ENCODE data around the gene CITED4.

The CITED4 gene

DNA sequence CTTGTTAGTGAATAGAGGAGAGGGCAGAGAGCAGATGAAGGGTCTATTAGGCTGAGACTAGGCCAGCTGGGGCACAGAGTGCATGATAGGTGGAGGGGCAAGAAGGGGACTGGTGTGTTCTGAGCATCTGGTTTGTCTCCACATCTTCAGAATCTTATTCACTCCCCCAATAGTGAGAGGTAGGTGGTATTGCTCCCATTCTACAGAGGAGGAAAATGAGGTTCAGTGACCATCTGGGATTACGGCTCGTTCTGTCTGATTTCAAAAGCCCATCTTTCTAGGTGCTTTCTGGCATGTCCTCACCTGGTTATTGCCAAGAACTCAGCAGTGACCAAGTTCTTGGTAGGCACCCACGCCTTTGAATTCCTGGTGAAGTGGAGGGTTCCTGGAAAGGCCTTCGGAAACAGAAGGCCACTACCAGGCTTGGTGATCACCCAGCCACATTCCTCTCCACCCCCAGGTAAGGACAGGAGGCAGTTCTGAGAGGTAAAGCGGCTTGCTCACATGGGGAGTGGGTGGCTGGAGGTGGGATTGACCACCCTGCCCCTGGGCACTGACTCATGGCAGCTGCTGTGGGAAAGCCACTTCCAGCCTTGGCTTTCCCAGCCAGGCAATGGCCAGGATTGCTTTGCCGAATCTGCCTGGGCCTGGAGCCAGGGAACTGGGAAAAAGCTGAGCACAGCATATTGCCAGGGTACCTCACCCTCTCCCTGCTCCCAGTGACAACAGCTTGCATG is 18.8 kb upstream of the CITED4 start:
- ATAC-seq: no peak
- TF ChIP-seq ZFP30 (CRISPR knock-in tag; IDR thresholded peaks at IDR 0.05) (no peak), TOX (CRISPR knock-in tag; IDR thresholded peaks at IDR 0.05; ENCODE audit: borderline replicate concordance) (no peak), ESRRG (CRISPR knock-in tag; IDR thresholded peaks at IDR 0.05) (no peak), ZNF70 (CRISPR knock-in tag; IDR thresholded peaks at IDR 0.05) (no peak), TCF4 (CRISPR knock-in tag; IDR thresholded peaks at IDR 0.05; ENCODE audit: borderline replicate concordance) (no peak), ZNF565 (CRISPR knock-in tag; conservative IDR thresholded peaks at IDR 0.05; ENCODE audit: low read depth) (no peak), ISL1 (CRISPR knock-in tag; IDR thresholded peaks at IDR 0.05) (no peak), BACH2 (CRISPR knock-in tag; IDR thresholded peaks at IDR 0.05; ENCODE audit: borderline replicate concordance) (no peak), ZC3H10 (CRISPR knock-in tag; IDR thresholded peaks at IDR 0.05) (no peak), OSR1 (CRISPR knock-in tag; IDR thresholded peaks at IDR 0.05) (no peak), ZNF8 (CRISPR knock-in tag; IDR thresholded peaks at IDR 0.05) (no peak), PPARA (CRISPR knock-in tag; IDR thresholded peaks at IDR 0.05; ENCODE audit: borderline replicate concordance) (no peak), GLIS3 (CRISPR knock-in tag; IDR thresholded peaks at IDR 0.05) (no peak), RARB (CRISPR knock-in tag; IDR thresholded peaks at IDR 0.05) (no peak)
- TF ChIP-seq, protein P1, sequence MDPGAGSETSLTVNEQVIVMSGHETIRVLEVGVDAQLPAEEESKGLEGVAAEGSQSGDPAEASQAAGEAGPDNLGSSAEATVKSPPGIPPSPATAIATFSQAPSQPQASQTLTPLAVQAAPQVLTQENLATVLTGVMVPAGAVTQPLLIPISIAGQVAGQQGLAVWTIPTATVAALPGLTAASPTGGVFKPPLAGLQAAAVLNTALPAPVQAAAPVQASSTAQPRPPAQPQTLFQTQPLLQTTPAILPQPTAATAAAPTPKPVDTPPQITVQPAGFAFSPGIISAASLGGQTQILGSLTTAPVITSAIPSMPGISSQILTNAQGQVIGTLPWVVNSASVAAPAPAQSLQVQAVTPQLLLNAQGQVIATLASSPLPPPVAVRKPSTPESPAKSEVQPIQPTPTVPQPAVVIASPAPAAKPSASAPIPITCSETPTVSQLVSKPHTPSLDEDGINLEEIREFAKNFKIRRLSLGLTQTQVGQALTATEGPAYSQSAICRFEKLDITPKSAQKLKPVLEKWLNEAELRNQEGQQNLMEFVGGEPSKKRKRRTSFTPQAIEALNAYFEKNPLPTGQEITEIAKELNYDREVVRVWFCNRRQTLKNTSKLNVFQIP (CRISPR knock-in tag; IDR thresholded peaks at IDR 0.05; ENCODE audit: borderline replicate concordance, low read depth): no peak
- TF ChIP-seq, protein P2, sequence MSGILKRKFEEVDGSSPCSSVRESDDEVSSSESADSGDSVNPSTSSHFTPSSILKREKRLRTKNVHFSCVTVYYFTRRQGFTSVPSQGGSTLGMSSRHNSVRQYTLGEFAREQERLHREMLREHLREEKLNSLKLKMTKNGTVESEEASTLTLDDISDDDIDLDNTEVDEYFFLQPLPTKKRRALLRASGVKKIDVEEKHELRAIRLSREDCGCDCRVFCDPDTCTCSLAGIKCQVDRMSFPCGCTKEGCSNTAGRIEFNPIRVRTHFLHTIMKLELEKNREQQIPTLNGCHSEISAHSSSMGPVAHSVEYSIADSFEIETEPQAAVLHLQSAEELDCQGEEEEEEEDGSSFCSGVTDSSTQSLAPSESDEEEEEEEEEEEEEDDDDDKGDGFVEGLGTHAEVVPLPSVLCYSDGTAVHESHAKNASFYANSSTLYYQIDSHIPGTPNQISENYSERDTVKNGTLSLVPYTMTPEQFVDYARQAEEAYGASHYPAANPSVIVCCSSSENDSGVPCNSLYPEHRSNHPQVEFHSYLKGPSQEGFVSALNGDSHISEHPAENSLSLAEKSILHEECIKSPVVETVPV (CRISPR knock-in tag; IDR thresholded peaks at IDR 0.05): no peak
- TF ChIP-seq, protein P3, sequence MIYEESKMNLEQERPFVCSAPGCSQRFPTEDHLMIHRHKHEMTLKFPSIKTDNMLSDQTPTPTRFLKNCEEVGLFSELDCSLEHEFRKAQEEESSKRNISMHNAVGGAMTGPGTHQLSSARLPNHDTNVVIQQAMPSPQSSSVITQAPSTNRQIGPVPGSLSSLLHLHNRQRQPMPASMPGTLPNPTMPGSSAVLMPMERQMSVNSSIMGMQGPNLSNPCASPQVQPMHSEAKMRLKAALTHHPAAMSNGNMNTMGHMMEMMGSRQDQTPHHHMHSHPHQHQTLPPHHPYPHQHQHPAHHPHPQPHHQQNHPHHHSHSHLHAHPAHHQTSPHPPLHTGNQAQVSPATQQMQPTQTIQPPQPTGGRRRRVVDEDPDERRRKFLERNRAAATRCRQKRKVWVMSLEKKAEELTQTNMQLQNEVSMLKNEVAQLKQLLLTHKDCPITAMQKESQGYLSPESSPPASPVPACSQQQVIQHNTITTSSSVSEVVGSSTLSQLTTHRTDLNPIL (CRISPR knock-in tag; IDR thresholded peaks at IDR 0.05; ENCODE audit: low read depth): no peak

DNA sequence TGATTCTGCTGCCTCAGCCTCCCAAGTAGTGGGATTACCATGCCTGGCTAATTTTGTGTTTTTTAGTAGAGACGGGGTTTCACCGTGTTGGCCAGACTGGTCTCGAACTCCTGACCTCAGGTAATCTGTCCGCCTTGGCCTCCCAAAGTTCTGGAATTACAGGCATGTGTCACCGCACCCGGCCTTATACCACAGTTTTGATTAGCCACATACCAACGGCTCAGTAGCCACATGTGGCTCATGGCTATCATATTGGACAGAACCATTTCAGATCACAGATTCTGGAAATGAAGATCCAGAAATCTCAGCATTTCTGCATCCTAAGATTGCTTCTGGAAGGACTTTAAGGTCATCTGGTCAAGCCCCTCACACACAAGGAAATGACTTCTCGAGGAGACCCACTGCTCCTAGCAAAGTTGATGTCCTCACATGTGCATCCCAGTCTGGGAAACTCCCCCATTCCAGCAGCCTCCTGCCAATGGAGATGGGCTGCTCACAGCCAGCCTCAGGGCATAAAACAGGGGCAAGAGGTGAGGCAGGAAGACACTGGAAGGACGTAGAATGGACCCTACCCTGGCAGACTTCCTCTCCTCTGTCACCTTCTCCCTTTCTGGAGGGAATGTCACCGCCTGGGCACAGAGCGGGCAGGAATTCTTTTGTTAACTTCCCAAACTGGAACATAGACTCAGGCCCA is 17.5 kb upstream of the CITED4 start:
- TF ChIP-seq, protein P4, sequence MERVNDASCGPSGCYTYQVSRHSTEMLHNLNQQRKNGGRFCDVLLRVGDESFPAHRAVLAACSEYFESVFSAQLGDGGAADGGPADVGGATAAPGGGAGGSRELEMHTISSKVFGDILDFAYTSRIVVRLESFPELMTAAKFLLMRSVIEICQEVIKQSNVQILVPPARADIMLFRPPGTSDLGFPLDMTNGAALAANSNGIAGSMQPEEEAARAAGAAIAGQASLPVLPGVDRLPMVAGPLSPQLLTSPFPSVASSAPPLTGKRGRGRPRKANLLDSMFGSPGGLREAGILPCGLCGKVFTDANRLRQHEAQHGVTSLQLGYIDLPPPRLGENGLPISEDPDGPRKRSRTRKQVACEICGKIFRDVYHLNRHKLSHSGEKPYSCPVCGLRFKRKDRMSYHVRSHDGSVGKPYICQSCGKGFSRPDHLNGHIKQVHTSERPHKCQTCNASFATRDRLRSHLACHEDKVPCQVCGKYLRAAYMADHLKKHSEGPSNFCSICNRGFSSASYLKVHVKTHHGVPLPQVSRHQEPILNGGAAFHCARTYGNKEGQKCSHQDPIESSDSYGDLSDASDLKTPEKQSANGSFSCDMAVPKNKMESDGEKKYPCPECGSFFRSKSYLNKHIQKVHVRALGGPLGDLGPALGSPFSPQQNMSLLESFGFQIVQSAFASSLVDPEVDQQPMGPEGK (CRISPR knock-in tag; IDR thresholded peaks at IDR 0.05; ENCODE audit: borderline replicate concordance): no peak
- TF ChIP-seq ESRRG (CRISPR knock-in tag; IDR thresholded peaks at IDR 0.05): no peak
- TF ChIP-seq, protein P5, sequence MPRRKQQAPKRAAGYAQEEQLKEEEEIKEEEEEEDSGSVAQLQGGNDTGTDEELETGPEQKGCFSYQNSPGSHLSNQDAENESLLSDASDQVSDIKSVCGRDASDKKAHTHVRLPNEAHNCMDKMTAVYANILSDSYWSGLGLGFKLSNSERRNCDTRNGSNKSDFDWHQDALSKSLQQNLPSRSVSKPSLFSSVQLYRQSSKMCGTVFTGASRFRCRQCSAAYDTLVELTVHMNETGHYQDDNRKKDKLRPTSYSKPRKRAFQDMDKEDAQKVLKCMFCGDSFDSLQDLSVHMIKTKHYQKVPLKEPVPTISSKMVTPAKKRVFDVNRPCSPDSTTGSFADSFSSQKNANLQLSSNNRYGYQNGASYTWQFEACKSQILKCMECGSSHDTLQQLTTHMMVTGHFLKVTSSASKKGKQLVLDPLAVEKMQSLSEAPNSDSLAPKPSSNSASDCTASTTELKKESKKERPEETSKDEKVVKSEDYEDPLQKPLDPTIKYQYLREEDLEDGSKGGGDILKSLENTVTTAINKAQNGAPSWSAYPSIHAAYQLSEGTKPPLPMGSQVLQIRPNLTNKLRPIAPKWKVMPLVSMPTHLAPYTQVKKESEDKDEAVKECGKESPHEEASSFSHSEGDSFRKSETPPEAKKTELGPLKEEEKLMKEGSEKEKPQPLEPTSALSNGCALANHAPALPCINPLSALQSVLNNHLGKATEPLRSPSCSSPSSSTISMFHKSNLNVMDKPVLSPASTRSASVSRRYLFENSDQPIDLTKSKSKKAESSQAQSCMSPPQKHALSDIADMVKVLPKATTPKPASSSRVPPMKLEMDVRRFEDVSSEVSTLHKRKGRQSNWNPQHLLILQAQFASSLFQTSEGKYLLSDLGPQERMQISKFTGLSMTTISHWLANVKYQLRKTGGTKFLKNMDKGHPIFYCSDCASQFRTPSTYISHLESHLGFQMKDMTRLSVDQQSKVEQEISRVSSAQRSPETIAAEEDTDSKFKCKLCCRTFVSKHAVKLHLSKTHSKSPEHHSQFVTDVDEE (CRISPR knock-in tag; IDR thresholded peaks at IDR 0.05): no peak
- TF ChIP-seq TOX (CRISPR knock-in tag; IDR thresholded peaks at IDR 0.05; ENCODE audit: borderline replicate concordance): no peak
- TF ChIP-seq, protein P3 (CRISPR knock-in tag; IDR thresholded peaks at IDR 0.05; ENCODE audit: low read depth): no peak
- no peak for TF ChIP-seq ZC3H10 (CRISPR knock-in tag; IDR thresholded peaks at IDR 0.05)
- TF ChIP-seq RARB (CRISPR knock-in tag; IDR thresholded peaks at IDR 0.05): no peak
- TF ChIP-seq, protein P1 (CRISPR knock-in tag; IDR thresholded peaks at IDR 0.05; ENCODE audit: borderline replicate concordance, low read depth): no peak
- TF ChIP-seq GLIS3 (CRISPR knock-in tag; IDR thresholded peaks at IDR 0.05): no peak
- no peak for TF ChIP-seq SNAI2 (CRISPR knock-in tag; IDR thresholded peaks at IDR 0.05)
- TF ChIP-seq BACH2 (CRISPR knock-in tag; IDR thresholded peaks at IDR 0.05; ENCODE audit: borderline replicate concordance): no peak
- TF ChIP-seq ARNTL (CRISPR knock-in tag; IDR thresholded peaks at IDR 0.05; ENCODE audit: borderline replicate concordance, low read depth): no peak
- TF ChIP-seq CSDC2 (CRISPR knock-in tag; IDR thresholded peaks at IDR 0.05): no peak
- TF ChIP-seq, protein P2 (CRISPR knock-in tag; IDR thresholded peaks at IDR 0.05): no peak
- no peak for TF ChIP-seq TCF4 (CRISPR knock-in tag; IDR thresholded peaks at IDR 0.05; ENCODE audit: borderline replicate concordance)
- no peak for TF ChIP-seq ZNF70 (CRISPR knock-in tag; IDR thresholded peaks at IDR 0.05)

More for the DNA sequence above, 17.5 kb upstream of the CITED4 start:
- ATAC-seq: no peak
